Breast epithelium (tissue), 3 donors: ENCODE results near the gene CRYBA1.

Experiments used
- CTCF ChIP-seq, 3 donors: fragments of 450-650 bp; IDR thresholded peaks; one replicate each; pipeline ENCODE4 v1.5.1; 2016 to 2017; ENCODE audit warnings: antibody characterized with exemption in 3 of 3, mild to moderate bottlenecking in 3 of 3, moderate library complexity in 3 of 3
- POLR2A ChIP-seq: fragments of 450-650 bp; IDR thresholded peaks from one replicate; pipeline ENCODE4 v1.6.1; 2016; ENCODE audit warnings: antibody characterized with exemption, mild to moderate bottlenecking, moderate library complexity

DNA sequence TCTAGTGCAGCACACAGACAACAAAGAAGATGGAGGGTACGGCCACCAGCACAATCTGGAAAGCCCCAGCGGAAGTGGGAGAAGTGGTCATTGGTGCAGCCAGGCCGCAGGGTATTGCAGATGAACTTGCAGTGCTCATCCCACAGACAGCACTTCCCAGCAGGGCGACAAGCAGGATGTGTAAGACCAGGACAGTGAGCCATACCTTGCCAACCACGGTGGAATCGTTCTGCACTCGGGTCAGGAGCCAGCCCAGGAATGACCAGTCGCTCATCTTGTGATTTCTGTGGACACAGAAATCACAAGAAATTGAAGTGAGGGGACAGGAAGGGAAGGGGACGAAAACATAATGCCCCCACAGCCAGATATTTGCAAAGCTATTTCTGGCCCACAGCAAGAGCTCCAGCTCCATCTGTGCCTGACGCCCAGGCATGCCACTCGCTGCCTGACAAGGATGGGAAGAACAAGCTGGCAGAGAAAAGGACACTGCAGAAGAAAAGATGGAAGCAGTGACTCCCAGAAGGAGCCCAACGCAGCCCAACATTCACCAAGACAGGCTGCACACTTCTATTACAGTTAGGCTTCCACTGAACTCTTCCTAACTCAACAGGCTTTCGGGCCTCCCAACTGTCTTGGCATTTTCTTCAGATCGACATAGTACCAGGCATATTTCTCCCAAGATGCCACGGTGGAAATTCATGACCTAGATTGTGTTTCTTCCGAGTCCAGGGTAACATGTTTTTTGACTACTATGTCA, 49.0 kb upstream of the CRYBA1 start:
- TF ChIP-seq CTCF (IDR thresholded peaks at IDR 0.05) (no peak), POLR2A (no peak)
